ENCODE results near the gene NECTIN3. TPM values are rescaled to one million over a fixed set of nuclear protein-coding genes. Genes with fewer than 3 reads are reported as not detected.

Gene NECTIN3
- total RNA-seq, 2 donors from 2014 or later = 8.8 to 16.6 TPM

DNA sequence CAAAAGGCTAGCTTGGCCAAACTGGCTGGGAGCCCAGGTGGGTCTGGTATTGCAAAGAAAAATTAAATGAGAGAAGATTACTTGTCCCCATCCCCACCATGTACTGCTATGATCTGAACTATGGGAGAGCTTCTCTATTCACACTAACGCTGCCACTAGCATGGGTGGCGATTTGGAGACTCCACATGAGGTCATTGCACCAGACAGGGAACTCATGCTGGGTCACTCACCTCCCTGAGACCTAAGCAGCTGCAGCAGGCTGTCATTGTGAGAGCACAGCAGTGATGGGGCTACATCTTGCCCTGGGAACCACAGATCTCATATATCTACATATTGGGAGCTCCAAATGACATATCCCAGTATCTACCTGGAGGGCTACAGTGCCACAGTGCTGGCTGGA lies 36.3 kb upstream of the NECTIN3 start:
- no peak for DNase-seq (ENCODE audit: low spot score)
- H3K4me1 ChIP-seq = no peaks in the 10 kb centered on the region
- H3K27ac ChIP-seq = no peak overlapping the region
- no peaks in the 10 kb centered on the region for H3K27me3 ChIP-seq
- no peaks in the 10 kb centered on the region for H3K36me3 ChIP-seq
- TF ChIP-seq CTCF (IDR thresholded peaks at IDR 0.05) = no peak
- H3K4me3 ChIP-seq = no peak overlapping the region
- no peaks in the 10 kb centered on the region for H3K9me3 ChIP-seq

GRCh38 chr3:111035902-111036301 lies 35.7 kb upstream of the NECTIN3 start:
- DNase-seq (ENCODE audit: low spot score) = no peak
- TF ChIP-seq CTCF (IDR thresholded peaks at IDR 0.05) = no peak
- Histone ChIP-seq H3K36me3 (no peaks in the 10 kb centered on the region), H3K27me3 (no peaks in the 10 kb centered on the region), H3K4me1 (no peaks in the 10 kb centered on the region), H3K9me3 (no peaks in the 10 kb centered on the region), H3K4me3 (no peak overlapping the region), H3K27ac (no peak overlapping the region)

GRCh38 chr3:111040959-111041358 lies 30.7 kb upstream of the NECTIN3 start:
- Histone ChIP-seq H3K36me3 (no peaks in the 10 kb centered on the region), H3K27ac (no peak overlapping the region), H3K27me3 (no peaks in the 10 kb centered on the region), H3K9me3 (no peaks in the 10 kb centered on the region), H3K4me3 (no peak overlapping the region), H3K4me1 (no peaks in the 10 kb centered on the region)
- no peak for DNase-seq (ENCODE audit: low spot score)
- TF ChIP-seq CTCF (IDR thresholded peaks at IDR 0.05) = no peak

- Histone ChIP-seq H3K36me3 (no peaks in the 10 kb centered on the region), H3K4me3 (no peak overlapping the region), H3K27me3 (no peaks in the 10 kb centered on the region), H3K27ac (no peak overlapping the region), H3K9me3 (no peaks in the 10 kb centered on the region), H3K4me1 (no peaks in the 10 kb centered on the region)
- no peak for DNase-seq (ENCODE audit: low spot score)
- TF ChIP-seq CTCF (IDR thresholded peaks at IDR 0.05) = no peak
Measured at GRCh38 chr3:111045564-111045963, 26.1 kb upstream of the NECTIN3 start.

GRCh38 chr3:111047042-111047441 lies 24.6 kb upstream of the NECTIN3 start:
- no peak for TF ChIP-seq CTCF (IDR thresholded peaks at IDR 0.05)
- Histone ChIP-seq H3K4me3 (no peak overlapping the region), H3K27ac (no peak overlapping the region), H3K36me3 (no peaks in the 10 kb centered on the region), H3K4me1 (no peaks in the 10 kb centered on the region), H3K27me3 (no peaks in the 10 kb centered on the region), H3K9me3 (no peaks in the 10 kb centered on the region)
- no peak for DNase-seq (ENCODE audit: low spot score)

- H3K27me3 ChIP-seq = no peaks in the 10 kb centered on the region
- no peaks in the 10 kb centered on the region for H3K9me3 ChIP-seq
- H3K27ac ChIP-seq = no peak overlapping the region
- no peak overlapping the region for H3K4me3 ChIP-seq
- H3K4me1 ChIP-seq = no peaks in the 10 kb centered on the region
- no peak for DNase-seq (ENCODE audit: low spot score)
- H3K36me3 ChIP-seq = no peaks in the 10 kb centered on the region
- no peak for TF ChIP-seq CTCF (IDR thresholded peaks at IDR 0.05)
Measured at GRCh38 chr3:111047812-111048435, 23.7 kb upstream of the NECTIN3 start.

Data from right atrium auricular region (tissue), 2 donors.